Hematopoietic multipotent progenitor cell treated with erythropoietin and hydrocortisone succinate and interleukin-3 and kit ligand, for 4 days (in vitro differentiated cells): ENCODE measurements around the gene STON1.
A peak's percentile ranks its signal among the peaks of the same experiment; 100 is the strongest.
"Not testable (repeated sequence)": the region's sequence is repeated elsewhere in the genome, so short reads cannot be mapped to it uniquely, and the experiment has no call there.

Experiments used
- DNase-seq: peaks from one replicate; pipeline ENCODE4 v3.0.0-alpha.2; 2015

Gene STON1

DNA sequence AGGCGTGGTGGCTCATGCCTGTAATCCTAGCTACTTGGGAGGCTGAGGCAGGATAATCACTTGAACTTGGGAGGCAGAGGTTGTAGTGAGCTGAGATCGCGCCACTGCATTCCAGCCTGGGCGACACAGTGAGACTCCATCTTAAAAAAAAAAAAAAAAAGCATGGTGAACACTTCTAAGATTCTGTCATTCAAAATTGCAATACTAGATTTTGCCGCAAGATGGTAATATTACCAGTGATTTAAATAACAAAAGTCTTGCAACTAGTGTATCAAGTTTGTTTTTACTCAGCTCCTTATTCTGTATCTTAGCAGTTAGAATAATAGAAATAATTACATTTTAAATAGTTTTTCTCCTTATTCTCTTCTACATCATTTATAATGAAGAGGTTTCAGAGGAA, 92.7 kb downstream of the STON1 start:
- not testable (repeated sequence) for DNase-seq

DNA sequence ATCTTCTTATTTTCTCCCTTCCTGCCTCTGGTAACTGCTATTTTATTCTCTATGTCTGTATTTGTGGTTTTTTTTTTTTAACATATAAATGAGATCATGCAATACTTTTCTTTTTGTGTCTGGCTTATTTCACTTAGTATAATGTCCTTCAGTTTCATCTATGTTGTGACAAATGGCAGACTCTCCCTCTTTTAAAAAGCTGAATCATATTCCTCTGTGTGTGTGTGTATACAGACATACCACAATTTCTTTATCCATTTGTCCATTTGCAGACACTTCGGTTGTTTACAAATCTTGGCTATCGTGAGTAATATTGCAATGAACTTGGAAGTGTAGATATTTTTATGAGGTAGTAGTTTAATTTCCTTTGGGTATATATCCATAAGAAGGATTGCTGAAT, 94.7 kb downstream of the STON1 start:
- no peak for DNase-seq

DNA sequence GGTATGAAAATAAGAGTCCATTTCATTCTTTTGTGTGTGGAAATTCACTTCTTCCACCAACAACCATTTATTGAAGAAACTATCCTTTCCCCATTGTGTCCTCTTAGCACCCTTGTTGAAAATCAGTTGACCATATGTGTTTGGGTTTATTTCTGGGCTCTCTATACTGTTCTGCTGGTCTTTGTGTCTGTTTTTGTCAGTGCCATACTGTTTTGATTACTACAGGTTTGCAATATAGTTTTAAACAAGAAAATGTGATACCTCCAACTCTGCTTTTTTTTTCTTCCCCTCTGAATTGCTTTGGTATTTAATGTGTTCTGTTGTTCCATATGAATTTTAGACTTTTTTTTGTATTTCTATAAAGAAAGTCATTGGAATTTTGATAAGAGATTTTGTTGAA, 96.1 kb downstream of the STON1 start:
- no peak for DNase-seq

DNA sequence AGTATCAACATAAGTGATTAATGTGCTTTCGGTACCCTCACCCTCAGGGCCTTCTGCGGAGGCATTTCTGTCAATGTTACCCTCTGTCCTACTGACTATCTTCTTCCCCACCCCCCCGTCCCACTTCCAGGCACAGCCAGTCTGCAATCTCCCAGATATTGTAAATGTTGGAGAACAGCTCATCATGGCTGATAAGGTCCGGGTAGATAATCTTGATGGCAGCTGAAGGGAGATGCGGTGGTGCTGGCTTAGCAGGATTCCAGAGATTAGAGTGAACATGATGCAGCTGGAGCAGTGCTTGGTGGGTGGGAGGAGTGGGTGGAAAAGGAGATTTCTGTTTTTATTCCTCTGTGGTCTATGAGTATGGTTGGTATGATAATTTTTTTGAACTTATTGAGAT, 103.2 kb downstream of the STON1 start:
- DNase-seq: peak; percentile 3

DNA sequence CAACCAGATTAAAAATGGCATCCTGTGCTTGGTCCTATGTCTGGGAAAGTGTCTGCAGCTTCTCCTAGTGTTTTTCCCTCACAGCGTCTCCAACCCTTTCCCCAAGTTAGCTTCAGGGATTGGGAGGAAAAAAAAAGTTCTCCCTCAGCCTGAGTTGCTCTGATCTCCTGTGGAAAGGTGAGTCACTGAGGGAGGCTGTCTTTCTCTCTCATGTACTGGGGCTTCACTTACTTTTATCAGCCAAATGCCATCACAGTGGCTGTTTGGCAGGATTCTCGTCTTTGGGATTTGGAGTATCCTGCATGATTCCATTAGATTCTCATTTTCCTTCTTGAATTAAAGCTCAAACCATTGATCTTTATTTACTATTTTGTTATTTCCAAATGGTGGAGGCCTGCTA, 105.8 kb downstream of the STON1 start:
- DNase-seq: no peak

DNA sequence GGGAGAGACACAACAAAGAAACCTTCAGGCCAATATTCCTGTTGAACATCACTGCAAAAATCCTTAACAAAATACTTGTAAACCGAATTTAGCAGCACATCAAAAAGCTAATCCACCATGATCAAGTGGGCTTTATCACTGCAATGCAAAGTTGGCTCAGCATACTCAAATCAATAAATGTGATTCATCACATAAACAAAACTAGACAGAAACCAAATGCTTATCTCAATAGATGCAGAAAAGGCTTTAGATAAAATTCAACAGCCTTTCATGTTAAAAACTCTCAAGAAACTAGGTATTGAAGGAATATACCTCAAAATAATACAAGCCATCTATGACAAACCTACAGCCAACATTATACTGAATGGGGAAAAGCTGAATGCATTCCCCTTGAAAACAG, 108.3 kb downstream of the STON1 start:
- DNase-seq: no peak
